GM19397 (cell line): ENCODE data around the gene POLR3G.

ENCODE experiments used
- ATAC-seq: cut with Tn5 transposase; IDR thresholded peaks from one replicate; pipeline ENCODE4 v1.9.1; 2021; ENCODE audit warnings: mild to moderate bottlenecking, moderate library complexity; ENCODE audit not compliant: unreplicated experiment

POLR3G gene, protein sequence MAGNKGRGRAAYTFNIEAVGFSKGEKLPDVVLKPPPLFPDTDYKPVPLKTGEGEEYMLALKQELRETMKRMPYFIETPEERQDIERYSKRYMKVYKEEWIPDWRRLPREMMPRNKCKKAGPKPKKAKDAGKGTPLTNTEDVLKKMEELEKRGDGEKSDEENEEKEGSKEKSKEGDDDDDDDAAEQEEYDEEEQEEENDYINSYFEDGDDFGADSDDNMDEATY

DNA sequence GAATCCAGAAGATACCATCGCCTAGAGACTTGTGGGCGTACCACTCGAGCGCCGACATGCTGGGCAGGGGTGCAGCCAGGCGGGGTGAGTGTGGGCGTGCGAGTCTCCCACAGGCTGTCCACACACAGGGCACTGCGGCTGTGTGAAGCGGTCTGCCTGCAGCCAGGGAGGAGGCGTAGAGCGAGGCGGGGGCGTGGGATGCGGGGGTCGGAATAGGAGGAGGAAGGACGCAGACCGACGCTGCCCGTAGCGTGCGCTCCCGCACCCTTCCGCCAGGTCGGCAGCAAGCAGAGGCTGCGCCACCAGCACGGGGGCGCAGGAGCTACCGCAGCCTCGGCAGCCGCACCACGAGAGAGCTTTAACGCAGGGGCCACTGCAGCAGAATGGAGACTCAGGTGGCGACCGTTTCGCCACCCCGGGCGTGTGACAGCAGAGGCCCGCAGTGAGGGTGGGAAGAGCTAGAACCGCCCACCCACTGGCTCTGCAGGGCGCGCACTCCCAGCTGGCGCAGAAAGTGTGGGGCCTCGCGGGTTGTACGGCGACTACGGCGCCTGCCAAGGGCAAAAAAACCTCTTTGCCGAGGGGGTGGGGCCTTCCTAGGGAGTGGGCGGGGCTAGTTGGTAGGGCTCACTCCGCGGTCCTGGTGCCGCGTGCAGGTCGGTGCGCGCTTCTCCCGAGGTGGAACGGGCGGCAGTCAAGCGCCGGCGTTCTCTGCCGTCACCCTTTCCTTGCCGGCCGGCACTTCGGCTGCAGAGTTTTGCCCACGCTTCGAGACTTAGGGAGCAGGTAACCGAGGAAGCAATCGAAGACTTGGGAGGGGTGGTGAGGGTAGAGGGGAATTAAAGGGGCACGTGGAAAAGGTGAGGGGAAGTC, at the start of gene POLR3G, which contains the start of gene MBLAC2:
Gene POLR3G (plus strand): TSS at position 630 of the 873 bp plus-strand sequence. CDS start 10,704 bp downstream, outside the sequence.
Gene MBLAC2 (minus strand): TSS at position 537 of the 873 bp plus-strand sequence. CDS start 479 bp downstream, at position 58.
- peak; percentile 85 for ATAC-seq

DNA sequence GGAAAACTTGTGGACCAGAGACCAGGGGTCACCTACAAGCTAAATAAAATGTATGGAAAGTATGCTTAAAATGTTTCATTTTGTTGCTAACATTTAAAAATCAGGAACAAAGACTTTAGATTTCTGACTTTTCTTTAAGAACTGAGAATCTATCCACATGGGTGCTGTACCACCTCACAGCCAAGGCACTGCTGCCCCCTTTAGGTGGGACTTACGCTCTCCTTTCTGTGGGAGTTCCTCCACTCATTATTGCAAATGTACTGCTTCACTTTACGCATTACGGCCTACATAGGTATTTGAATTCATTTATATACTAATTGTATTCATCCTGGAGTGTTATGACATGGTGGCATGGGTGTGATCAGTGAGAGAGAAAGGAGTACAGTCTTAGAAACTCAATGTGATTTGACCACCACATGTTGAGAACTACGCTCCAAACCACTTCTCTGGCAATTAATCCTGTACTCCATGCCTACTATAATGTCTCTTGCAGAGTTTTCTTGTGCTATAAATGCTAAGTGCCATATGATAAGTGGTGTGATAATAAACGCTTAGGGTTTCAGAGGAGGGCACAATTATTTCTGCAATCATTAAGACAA, 40.4 kb upstream of the POLR3G start:
- peak; percentile 72 for ATAC-seq

DNA sequence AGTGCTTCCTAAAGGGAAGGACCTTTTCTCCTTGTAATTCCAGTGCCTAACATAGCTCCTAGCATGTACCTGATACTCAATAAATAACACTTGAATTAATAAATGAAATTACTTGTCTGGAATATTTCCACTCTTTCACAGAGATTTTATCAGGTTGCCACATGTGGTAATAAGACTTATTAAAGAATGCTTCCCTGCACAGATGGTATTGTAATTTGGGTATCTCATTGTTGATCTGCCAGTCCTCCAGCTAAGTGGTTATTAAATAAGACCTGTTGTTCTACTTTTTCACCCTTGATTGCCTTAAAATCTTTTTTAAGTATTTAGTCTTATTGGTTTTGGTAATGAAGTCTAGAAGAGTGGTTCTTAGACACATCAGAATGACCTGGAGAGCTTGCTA, 37.0 kb upstream of the POLR3G start:
- no peak for ATAC-seq

- no peak for ATAC-seq
Observed at GRCh38 chr5:90438100-90438499, 36.6 kb upstream of the POLR3G start.

GRCh38 chr5:90440644-90441043, 34.0 kb upstream of the POLR3G start:
- ATAC-seq, result no peak

DNA sequence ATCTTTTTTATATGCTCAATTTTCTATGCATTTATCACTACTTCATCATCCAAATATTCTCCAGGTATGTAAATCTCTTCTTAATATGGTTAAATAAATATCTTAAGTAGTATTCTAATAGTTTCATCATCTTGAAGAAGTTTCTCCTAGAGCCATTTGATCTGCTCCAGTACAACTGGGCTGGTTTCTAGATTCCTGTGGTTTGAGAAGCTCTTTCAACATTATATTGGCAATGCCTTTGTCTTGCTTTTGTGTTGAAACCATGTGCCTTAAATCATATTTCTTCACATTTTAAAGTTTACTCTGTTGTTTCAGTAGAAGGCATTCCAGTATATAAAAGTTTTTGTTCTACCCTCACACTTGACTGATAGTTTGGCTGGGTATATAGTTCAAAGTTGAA, 27.7 kb upstream of the POLR3G start:
- ATAC-seq, result no peak

- ATAC-seq, result no peak
Observed at GRCh38 chr5:90461288-90461687, 13.4 kb upstream of the POLR3G start.

GRCh38 chr5:90472783-90473395, 1.8 kb upstream of the POLR3G start:
- ATAC-seq, result no peak

GRCh38 chr5:90473396-90474234, 1.0 kb upstream of the POLR3G start:
- peak; percentile 17 for ATAC-seq

- ATAC-seq, result no peak
Observed at GRCh38 chr5:90475436-90475980, 844 bp downstream of the POLR3G start.

GRCh38 chr5:90476391-90476790, 1.7 kb downstream of the POLR3G start:
- ATAC-seq, result no peak

GRCh38 chr5:90477073-90477472, 2.4 kb downstream of the POLR3G start:
- no peak for ATAC-seq

GRCh38 chr5:90477621-90478215, 3.1 kb downstream of the POLR3G start:
- no peak for ATAC-seq

- ATAC-seq, result no peak
Observed at GRCh38 chr5:90479611-90480385, 5.1 kb downstream of the POLR3G start.

- no peak for ATAC-seq
Observed at GRCh38 chr5:90480699-90481098, 6.0 kb downstream of the POLR3G start.

GRCh38 chr5:90483206-90483605, 8.5 kb downstream of the POLR3G start:
- no peak for ATAC-seq

- no peak for ATAC-seq
Observed at GRCh38 chr5:90484540-90484939, 9.9 kb downstream of the POLR3G start.

DNA sequence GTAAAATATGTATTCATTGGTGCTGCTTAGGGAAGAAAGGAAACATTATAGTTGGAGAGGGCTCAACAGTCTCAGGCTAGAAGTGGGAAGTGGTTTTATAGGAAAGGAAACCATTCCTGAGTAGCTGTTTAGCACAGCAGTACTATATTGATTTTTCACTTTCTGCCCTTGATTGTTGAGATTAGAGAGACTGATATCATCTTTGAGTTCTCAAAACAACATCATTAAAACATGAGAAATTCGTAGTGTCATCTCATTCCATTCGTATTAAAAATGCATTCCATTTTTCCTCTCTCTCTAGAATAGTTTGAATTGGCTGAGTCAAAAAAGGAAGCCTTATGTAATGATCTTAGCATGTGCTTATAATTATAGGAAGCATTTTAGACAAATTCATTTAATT, 14.1 kb downstream of the POLR3G start:
- no peak for ATAC-seq

- ATAC-seq, result no peak
Observed at GRCh38 chr5:90494043-90494442, 19.4 kb downstream of the POLR3G start.
